ENCODE results near the gene TKT. TPM values are rescaled to one million over a fixed set of nuclear protein-coding genes. Genes with fewer than 3 reads are reported as not detected.
A peak's percentile ranks its signal among the peaks of the same experiment; 100 is the strongest.

TKT gene

DNA sequence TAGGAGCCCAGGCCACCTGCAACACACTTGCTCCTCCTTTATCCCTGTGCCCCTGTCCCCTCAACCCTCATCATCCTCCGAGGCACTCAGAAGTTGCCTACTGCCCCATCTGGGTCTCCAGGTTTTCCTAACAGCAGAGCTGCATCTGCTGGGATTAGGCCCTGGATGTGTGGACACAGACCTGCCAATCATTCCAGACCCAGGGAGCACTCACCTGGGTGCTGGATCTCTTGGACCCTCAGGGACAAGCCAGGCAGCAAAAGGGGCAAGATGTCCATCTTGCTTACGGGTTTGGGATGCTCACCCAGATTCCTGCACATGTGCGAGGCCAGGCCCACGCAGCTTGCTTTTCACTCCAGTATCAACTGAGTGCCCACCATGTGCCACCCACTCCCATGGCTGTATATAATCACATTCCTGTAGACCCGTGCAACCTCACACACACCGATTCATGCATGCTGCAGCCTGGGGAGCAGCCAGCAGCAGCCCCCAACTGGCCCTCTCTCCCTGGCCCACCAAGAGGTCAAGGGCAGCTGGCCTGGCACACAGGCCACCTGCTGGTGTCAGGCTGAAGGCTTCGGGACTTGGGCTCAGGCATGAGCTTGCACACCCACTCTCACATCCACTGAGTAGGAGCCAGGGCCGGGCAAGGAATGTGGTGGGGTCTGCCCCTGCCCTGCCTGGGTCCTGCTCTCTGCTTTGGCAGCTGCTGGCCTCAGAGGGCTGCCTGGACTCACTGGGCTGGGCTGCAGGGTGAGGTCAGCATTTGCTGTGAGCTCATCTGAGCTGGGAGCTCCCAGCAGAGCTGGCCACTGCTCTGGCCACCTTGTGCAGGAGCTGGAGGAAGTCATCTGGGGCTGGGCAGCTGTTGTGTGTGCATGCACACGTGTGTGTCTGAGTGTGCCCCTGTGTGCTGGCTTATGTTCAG lies 79.9 kb downstream of the TKT start:
- H3K4ac ChIP-seq (ENCODE audit: low read length): no peak overlapping the region
- H2BK120ac ChIP-seq (ENCODE audit: low read depth, low read length): no peak overlapping the region
- peak overlapping the region; percentile 80 for H3K18ac ChIP-seq (ENCODE audit: low read length)
- H3K4me1 ChIP-seq (ENCODE audit: control insufficient read depth in 2 of 2, insufficient read depth in 1 of 2, low read depth in 1 of 2, low read length in 2 of 2): peaks cover 9 to 12% of the 10 kb centered on the region in 2 donors
- H3K79me1 ChIP-seq (ENCODE audit: low read depth, low read length): peaks cover 5% of the 10 kb centered on the region
- no peak overlapping the region for H3K4me3 ChIP-seq (ENCODE audit: low read length in 2 of 2)
- H2AFZ ChIP-seq (ENCODE audit: low read length): no peak overlapping the region
- peaks cover 0 to 2% of the 10 kb centered on the region in 2 donors for H3K9me3 ChIP-seq (replicated peaks in 1 of 2; ENCODE audit: control insufficient read depth in 2 of 2, insufficient read depth in 1 of 2, low read depth in 1 of 2, low read length in 2 of 2)
- peaks cover 0 to 11% (median 0%) of the 10 kb centered on the region in 3 experiments for H3K27me3 ChIP-seq (ENCODE audit: control insufficient read depth in 3 of 3, insufficient read depth in 3 of 3, low read depth in 1 of 3, low read length in 3 of 3)
- H2BK12ac ChIP-seq (ENCODE audit: low read length): no peak overlapping the region
- H3K9ac ChIP-seq (ENCODE audit: low read depth, low read length, poor library complexity): peak overlapping the region; percentile 2
- H3K27ac ChIP-seq (replicated peaks; ENCODE audit: low read length): no peak overlapping the region
- peak overlapping the region; percentile 28 for H2AK5ac ChIP-seq (ENCODE audit: low read depth, low read length)
- no peak overlapping the region for H4K8ac ChIP-seq (ENCODE audit: low read depth, low read length)
- WGBS, 2 donors (ENCODE audit: extremely low coverage in 2 of 2, insufficient read length in 2 of 2, insufficient replicate concordance in 1 of 2): no CpG with 5 or more reads among the region's 9 CpGs
- H3K14ac ChIP-seq (ENCODE audit: low read length): peak overlapping the region; percentile 9
- H3K4me2 ChIP-seq (ENCODE audit: insufficient read depth, low read length, poor library complexity, severe bottlenecking): no peak overlapping the region
- no peak overlapping the region for H2BK5ac ChIP-seq (ENCODE audit: low read length)
- DNase-seq (ENCODE audit: low spot score): no peak
- H3K23ac ChIP-seq (ENCODE audit: low read depth, low read length, poor library complexity): no peak overlapping the region
- peaks cover 0 to 4% of the 10 kb centered on the region in 2 donors for H3K36me3 ChIP-seq (replicated peaks in 1 of 2; ENCODE audit: control insufficient read depth in 2 of 2, insufficient read depth in 2 of 2, low read length in 2 of 2)
- H4K91ac ChIP-seq (ENCODE audit: low read depth, low read length, poor library complexity): no peak overlapping the region
- no peak overlapping the region for H2BK15ac ChIP-seq (ENCODE audit: low read length)

Small RNA genes within 50 kb of the gene (small RNA-seq; reads per million reads assigned to genes)
- not detected for gene RF00019 (ENCODE audit: insufficient read depth)
